ENCODE results near the gene LRRC2.

Gene LRRC2

GRCh38 chr3:46613313-46614005 lies 47.4 kb upstream of the LRRC2 start:
- no peak for DNase-seq
- WGBS = 62% methylated on average over 6 of the region's 10 CpGs
- no peaks in the 10 kb centered on the region for H3K79me1 ChIP-seq (replicated peaks; ENCODE audit: low read length, poor library complexity, severe bottlenecking)
- H3K18ac ChIP-seq (ENCODE audit: low read depth in 1 of 2, low read length in 2 of 2) = no peak overlapping the region
- no peak overlapping the region for H3K14ac ChIP-seq (ENCODE audit: low read length in 2 of 2)
- H3K36me3 ChIP-seq (ENCODE audit: control insufficient read depth in 1 of 2, insufficient read depth in 2 of 2, low read depth in 1 of 2, low read length in 2 of 2) = no peaks in the 10 kb centered on the region
- no peak overlapping the region for H3K9ac ChIP-seq (ENCODE audit: low read length)
- H2BK120ac ChIP-seq (ENCODE audit: low read depth, low read length) = no peak overlapping the region
- H2AK5ac ChIP-seq (ENCODE audit: low read length, severe bottlenecking) = no peak overlapping the region
- H3K4me3 ChIP-seq (ENCODE audit: insufficient read depth in 1 of 2, low read depth in 1 of 2, low read length in 2 of 2) = no peak overlapping the region
- no peak overlapping the region for H2AFZ ChIP-seq (ENCODE audit: low read depth, low read length)
- H3K23ac ChIP-seq (ENCODE audit: low read length in 2 of 2) = no peak overlapping the region
- H3K4ac ChIP-seq (ENCODE audit: low read depth in 1 of 2, low read length in 2 of 2) = no peak overlapping the region
- no peak overlapping the region for H2BK12ac ChIP-seq (ENCODE audit: low read length in 2 of 2)
- H4K8ac ChIP-seq (ENCODE audit: low read length) = no peak overlapping the region
- H3K4me1 ChIP-seq (ENCODE audit: control insufficient read depth, insufficient read depth, low read depth, low read length) = peaks cover 4% of the 10 kb centered on the region
- peaks cover 9 to 25% of the 10 kb centered on the region in 2 experiments for H3K27me3 ChIP-seq (ENCODE audit: control insufficient read depth in 1 of 2, insufficient read depth in 1 of 2, low read length in 2 of 2)
- no peak overlapping the region for H3K4me2 ChIP-seq (ENCODE audit: low read length, poor library complexity, severe bottlenecking)
- no peak overlapping the region for H2BK15ac ChIP-seq (ENCODE audit: low read depth, poor library complexity, severe bottlenecking)
- H4K91ac ChIP-seq (ENCODE audit: low read length) = no peak overlapping the region
- H3K9me3 ChIP-seq (ENCODE audit: control insufficient read depth, low read length) = no peaks in the 10 kb centered on the region
- no peak overlapping the region for H2BK5ac ChIP-seq (ENCODE audit: low read depth, low read length, poor library complexity, severe bottlenecking)
- H3K27ac ChIP-seq (ENCODE audit: low read length, poor library complexity, severe bottlenecking) = no peak overlapping the region

GRCh38 chr3:46612324-46612723 lies 46.2 kb upstream of the LRRC2 start, which contains the start of gene FAM240A:
Gene FAM240A (plus strand): TSS chr3:46612525. CDS start chr3:46612684, 159 bp downstream.
- Histone ChIP-seq H3K36me3 (ENCODE audit: control insufficient read depth in 1 of 2, insufficient read depth in 2 of 2, low read depth in 1 of 2, low read length in 2 of 2) (no peaks in the 10 kb centered on the region), H3K9ac (ENCODE audit: low read length) (no peak within 1 kb of the TSS), H2BK15ac (ENCODE audit: low read depth, poor library complexity, severe bottlenecking) (no peak within 1 kb of the TSS), H3K14ac (ENCODE audit: low read length in 2 of 2) (no peak within 1 kb of the TSS), H3K9me3 (ENCODE audit: control insufficient read depth, low read length) (no peaks in the 10 kb centered on the region), H3K4me3 (ENCODE audit: insufficient read depth in 1 of 2, low read depth in 1 of 2, low read length in 2 of 2) (no peak within 1 kb of the TSS), H3K27me3 (ENCODE audit: control insufficient read depth in 1 of 2, insufficient read depth in 1 of 2, low read length in 2 of 2) (peaks cover 9 to 17% of the 10 kb centered on the region in 2 experiments), H2AK5ac (ENCODE audit: low read length, severe bottlenecking) (no peak within 1 kb of the TSS), H2BK5ac (ENCODE audit: low read depth, low read length, poor library complexity, severe bottlenecking) (no peak within 1 kb of the TSS), H3K4ac (ENCODE audit: low read depth in 1 of 2, low read length in 2 of 2) (no peak within 1 kb of the TSS), H2AFZ (ENCODE audit: low read depth, low read length) (no peak within 1 kb of the TSS), H3K27ac (ENCODE audit: low read length, poor library complexity, severe bottlenecking) (no peak within 1 kb of the TSS), H3K79me1 (replicated peaks; ENCODE audit: low read length, poor library complexity, severe bottlenecking) (no peaks in the 10 kb centered on the region), H3K4me1 (ENCODE audit: control insufficient read depth, insufficient read depth, low read depth, low read length) (peaks cover 4% of the 10 kb centered on the region), H3K23ac (ENCODE audit: low read length in 2 of 2) (no peak within 1 kb of the TSS), H2BK12ac (ENCODE audit: low read length in 2 of 2) (no peak within 1 kb of the TSS), H2BK120ac (ENCODE audit: low read depth, low read length) (no peak within 1 kb of the TSS), H4K91ac (ENCODE audit: low read length) (no peak within 1 kb of the TSS), H3K4me2 (ENCODE audit: low read length, poor library complexity, severe bottlenecking) (no peak within 1 kb of the TSS), H3K18ac (ENCODE audit: low read depth in 1 of 2, low read length in 2 of 2) (no peak within 1 kb of the TSS), H4K8ac (ENCODE audit: low read length) (no peak within 1 kb of the TSS)
- 75% methylated on average over 8 of the region's 9 CpGs for WGBS
- DNase-seq = no peak

GRCh38 chr3:46609944-46610722 lies 44.0 kb upstream of the LRRC2 start:
- Histone ChIP-seq H3K18ac (ENCODE audit: low read depth in 1 of 2, low read length in 2 of 2) (no peak overlapping the region), H3K4me2 (ENCODE audit: low read length, poor library complexity, severe bottlenecking) (no peak overlapping the region), H3K9me3 (ENCODE audit: control insufficient read depth, low read length) (no peaks in the 10 kb centered on the region), H3K4me3 (ENCODE audit: insufficient read depth in 1 of 2, low read depth in 1 of 2, low read length in 2 of 2) (no peak overlapping the region), H2BK15ac (ENCODE audit: low read depth, poor library complexity, severe bottlenecking) (no peak overlapping the region), H3K4me1 (ENCODE audit: control insufficient read depth, insufficient read depth, low read depth, low read length) (peaks cover 4% of the 10 kb centered on the region), H2AFZ (ENCODE audit: low read depth, low read length) (no peak overlapping the region), H2BK12ac (ENCODE audit: low read length in 2 of 2) (no peak overlapping the region), H3K23ac (ENCODE audit: low read length in 2 of 2) (no peak overlapping the region), H3K14ac (ENCODE audit: low read length in 2 of 2) (no peak overlapping the region), H3K27me3 (ENCODE audit: control insufficient read depth in 1 of 2, insufficient read depth in 1 of 2, low read length in 2 of 2) (peaks cover 1 to 5% of the 10 kb centered on the region in 2 experiments), H3K4ac (ENCODE audit: low read depth in 1 of 2, low read length in 2 of 2) (no peak overlapping the region), H3K79me1 (replicated peaks; ENCODE audit: low read length, poor library complexity, severe bottlenecking) (no peaks in the 10 kb centered on the region), H2AK5ac (ENCODE audit: low read length, severe bottlenecking) (no peak overlapping the region), H3K27ac (ENCODE audit: low read length, poor library complexity, severe bottlenecking) (no peak overlapping the region), H2BK120ac (ENCODE audit: low read depth, low read length) (no peak overlapping the region), H4K91ac (ENCODE audit: low read length) (no peak overlapping the region), H3K36me3 (ENCODE audit: control insufficient read depth in 1 of 2, insufficient read depth in 2 of 2, low read depth in 1 of 2, low read length in 2 of 2) (no peaks in the 10 kb centered on the region), H4K8ac (ENCODE audit: low read length) (no peak overlapping the region), H3K9ac (ENCODE audit: low read length) (no peak overlapping the region), H2BK5ac (ENCODE audit: low read depth, low read length, poor library complexity, severe bottlenecking) (no peak overlapping the region)
- DNase-seq = no peak
- WGBS = 89% methylated on average over 8 of the region's 12 CpGs

- Histone ChIP-seq H3K9ac (ENCODE audit: low read length) (no peak overlapping the region), H2BK15ac (ENCODE audit: low read depth, poor library complexity, severe bottlenecking) (no peak overlapping the region), H3K14ac (ENCODE audit: low read length in 2 of 2) (peak overlapping the region in 1 of 2 experiments; percentile 65), H3K18ac (ENCODE audit: low read depth in 1 of 2, low read length in 2 of 2) (no peak overlapping the region), H2BK120ac (ENCODE audit: low read depth, low read length) (no peak overlapping the region), H3K4ac (ENCODE audit: low read depth in 1 of 2, low read length in 2 of 2) (no peak overlapping the region), H2BK12ac (ENCODE audit: low read length in 2 of 2) (no peak overlapping the region), H2AK5ac (ENCODE audit: low read length, severe bottlenecking) (no peak overlapping the region), H3K4me1 (ENCODE audit: control insufficient read depth, insufficient read depth, low read depth, low read length) (peaks cover 4% of the 10 kb centered on the region), H3K4me3 (ENCODE audit: insufficient read depth in 1 of 2, low read depth in 1 of 2, low read length in 2 of 2) (peak overlapping the region in 1 of 2 experiments; percentile 21), H3K27ac (ENCODE audit: low read length, poor library complexity, severe bottlenecking) (no peak overlapping the region), H3K27me3 (ENCODE audit: control insufficient read depth in 1 of 2, insufficient read depth in 1 of 2, low read length in 2 of 2) (no peaks in the 10 kb centered on the region), H2BK5ac (ENCODE audit: low read depth, low read length, poor library complexity, severe bottlenecking) (no peak overlapping the region), H3K36me3 (ENCODE audit: control insufficient read depth in 1 of 2, insufficient read depth in 2 of 2, low read depth in 1 of 2, low read length in 2 of 2) (no peaks in the 10 kb centered on the region), H3K23ac (ENCODE audit: low read length in 2 of 2) (no peak overlapping the region), H3K9me3 (ENCODE audit: control insufficient read depth, low read length) (no peaks in the 10 kb centered on the region), H2AFZ (ENCODE audit: low read depth, low read length) (no peak overlapping the region), H4K8ac (ENCODE audit: low read length) (no peak overlapping the region), H3K79me1 (replicated peaks; ENCODE audit: low read length, poor library complexity, severe bottlenecking) (no peaks in the 10 kb centered on the region), H4K91ac (ENCODE audit: low read length) (no peak overlapping the region), H3K4me2 (ENCODE audit: low read length, poor library complexity, severe bottlenecking) (no peak overlapping the region)
- WGBS = 58% methylated on average over 5 of the region's 5 CpGs
- DNase-seq = no peak
Measured at GRCh38 chr3:46609212-46609721, 43.2 kb upstream of the LRRC2 start.
